Measurements from ENCODE around the gene SLC9A9.

Gene SLC9A9

DNA sequence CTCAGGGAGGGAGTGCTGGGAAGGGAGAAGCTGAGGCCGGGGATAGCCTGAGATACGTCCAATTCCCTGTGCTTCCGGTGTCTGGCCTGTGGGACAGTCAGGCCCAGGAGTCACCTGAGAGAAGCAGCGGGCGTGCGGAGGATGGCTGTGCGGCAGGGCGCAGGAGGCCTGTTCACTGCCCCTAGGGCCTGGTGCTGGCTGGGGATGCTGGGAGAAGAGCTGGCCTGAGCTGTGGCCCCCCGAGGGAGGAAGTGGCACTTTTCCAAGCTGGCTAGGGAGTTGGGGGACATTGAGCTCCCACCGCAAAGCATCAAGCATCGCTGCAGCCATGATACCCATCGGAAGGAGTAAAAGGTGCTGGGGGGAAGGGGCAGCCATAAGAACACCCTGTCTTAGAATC lies 619.9 kb downstream of the SLC9A9 start:
- no peak for DNase-seq

DNA sequence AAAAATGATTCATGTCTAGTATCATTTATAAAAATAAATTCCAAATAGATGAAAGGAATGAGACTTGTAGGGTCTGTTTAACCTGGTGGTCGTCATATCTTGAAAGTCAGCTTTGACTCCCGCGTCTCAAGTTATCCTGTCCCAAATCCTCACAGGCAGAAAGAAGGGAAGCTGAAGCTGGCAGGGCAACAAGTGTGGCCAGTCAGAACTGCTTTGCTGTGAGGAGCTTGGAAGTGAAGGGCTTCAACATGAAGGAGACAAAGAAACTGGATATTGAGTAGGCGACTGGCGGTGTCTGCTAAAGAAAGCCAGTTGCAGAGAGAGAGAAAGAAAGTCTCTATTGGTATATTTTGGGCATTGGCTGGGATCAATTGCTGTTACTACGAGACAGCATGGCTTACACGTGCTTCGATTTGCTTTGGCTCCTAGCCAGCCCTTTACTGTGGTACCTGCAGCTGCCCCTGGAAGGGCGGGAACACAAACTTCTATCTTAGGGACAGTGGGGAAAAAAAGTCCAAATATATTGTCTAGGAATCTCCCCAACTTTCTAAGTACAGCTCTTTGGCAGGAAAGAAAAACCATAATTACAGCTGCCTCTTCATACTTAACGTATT lies 621.5 kb downstream of the SLC9A9 start:
- DNase-seq, result no peak

DNA sequence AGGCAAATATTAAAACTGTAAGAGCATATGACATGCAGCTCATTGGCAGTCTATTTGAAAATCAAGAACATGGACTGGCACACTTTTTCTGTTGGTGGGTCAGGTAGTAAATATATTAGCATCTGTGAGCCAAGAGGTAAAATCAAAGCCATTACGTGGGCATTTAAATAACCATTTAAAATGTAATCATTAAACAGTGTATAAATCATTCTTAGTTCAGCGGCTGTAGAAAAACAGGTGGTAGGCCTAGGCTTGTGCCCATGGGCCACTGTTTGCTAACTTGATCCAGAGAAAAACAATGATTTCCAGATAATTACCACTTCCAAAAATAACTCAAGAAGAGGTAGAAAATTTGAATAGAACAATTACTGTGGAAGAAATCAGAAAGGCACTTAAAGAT lies 623.6 kb downstream of the SLC9A9 start:
- no peak for DNase-seq

DNA sequence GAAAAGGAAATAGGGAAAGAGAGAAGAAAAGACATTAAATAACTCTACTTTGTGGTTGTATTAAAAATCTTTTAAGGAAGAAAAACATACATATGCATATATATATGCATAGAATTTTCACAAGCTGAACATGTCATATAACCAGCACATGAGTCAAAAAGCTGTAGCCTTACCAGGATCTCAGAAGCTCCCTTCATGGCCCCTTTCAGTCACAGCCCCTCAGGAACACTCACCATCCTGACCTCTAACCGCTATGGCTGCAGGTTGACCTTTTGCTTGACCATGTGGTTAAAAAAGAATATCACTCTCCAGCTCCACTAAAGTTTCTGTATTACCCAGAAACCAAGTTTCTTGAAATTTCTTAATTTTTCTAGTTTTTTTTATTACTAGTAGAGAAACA lies 625.3 kb downstream of the SLC9A9 start:
- DNase-seq, result no peak

DNA sequence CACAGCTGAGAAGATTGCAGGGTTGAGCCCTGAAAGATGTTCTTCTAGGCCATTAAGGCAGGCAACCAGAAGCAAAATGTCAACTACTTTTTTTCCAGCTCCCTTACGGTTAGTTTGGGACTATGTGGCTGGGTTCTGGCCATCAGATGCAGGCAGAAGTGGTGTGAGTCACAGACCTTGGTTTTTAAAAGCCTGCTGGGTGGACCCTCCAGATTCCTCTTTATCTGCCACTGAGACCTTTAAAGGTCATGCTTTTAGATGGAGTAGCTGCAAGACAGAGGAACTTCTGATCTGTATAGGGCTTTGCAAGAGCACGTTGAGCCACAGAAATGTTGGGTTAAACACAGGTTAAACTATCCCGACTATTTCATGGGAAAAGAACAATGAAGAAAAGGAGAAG lies 625.8 kb downstream of the SLC9A9 start:
- DNase-seq, result no peak

DNA sequence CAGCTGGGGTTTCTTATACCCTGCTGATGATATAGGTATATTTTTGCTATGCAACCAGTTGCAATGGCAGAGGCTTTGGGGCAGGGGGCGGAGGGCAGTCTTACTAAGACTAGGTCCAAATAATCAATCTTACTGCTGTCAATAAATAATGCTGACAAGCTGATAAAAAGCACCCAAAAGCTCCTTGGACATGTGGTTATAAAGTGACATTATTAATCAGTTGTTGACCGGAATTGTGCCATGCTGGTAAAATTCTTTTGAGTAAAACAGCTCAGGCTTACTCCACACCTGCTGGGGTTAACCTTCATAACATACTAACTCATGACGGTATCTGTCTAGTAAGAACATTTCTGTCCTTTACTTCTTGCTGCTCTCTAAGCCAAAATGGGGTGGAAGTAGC lies 626.8 kb downstream of the SLC9A9 start:
- no peak for DNase-seq

DNA sequence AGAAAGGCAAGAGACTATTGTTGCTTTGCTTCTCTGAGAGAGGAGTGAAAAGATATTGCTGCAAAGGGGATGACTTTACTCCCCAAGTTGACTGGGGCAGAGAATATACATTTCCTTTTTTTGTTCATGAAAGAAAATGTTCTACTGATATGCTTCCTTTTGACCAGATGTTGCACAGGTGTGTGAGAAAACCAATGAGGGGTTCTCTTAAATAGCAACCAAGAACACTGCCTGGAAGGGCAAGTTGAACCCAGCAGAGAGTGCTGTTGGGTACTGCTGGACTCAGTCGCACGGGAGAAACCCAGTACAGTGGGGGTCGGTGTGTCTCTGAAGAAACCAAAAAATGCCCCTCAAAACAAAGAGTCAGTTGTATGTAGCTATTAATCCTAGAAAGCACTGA lies 627.5 kb downstream of the SLC9A9 start:
- no peak for DNase-seq

DNA sequence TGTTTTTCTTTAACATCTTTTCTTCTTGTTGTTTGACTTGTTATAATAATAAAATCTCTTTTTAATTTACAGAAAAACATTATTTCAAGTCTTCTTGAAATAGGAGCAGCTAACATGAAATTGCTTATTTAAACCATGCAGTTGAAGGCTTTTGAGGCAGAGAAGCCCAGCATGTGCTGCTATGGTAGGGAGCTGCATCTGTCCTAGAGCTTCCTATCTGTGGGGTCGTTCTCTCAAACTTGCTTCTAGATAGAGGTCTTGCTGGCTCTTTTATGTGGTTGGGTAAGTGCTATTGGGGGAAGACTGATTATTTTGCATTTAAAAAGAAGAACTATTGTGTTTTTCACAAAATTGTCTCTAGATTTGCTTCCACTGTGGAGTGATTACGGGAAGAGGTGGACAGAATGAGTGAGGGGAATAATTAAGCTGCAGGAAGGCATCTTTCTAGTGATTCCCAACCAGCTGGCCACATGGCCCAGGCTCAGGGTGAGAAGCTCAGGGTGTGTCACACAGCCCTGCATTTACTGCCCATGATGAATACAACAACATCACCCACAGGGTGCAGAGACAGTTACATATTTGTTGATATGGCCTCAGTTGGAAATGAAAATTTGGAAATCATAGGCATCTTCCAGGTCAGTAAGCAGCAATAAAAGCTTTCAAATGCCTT lies 630.0 kb downstream of the SLC9A9 start:
- no peak for DNase-seq

DNA sequence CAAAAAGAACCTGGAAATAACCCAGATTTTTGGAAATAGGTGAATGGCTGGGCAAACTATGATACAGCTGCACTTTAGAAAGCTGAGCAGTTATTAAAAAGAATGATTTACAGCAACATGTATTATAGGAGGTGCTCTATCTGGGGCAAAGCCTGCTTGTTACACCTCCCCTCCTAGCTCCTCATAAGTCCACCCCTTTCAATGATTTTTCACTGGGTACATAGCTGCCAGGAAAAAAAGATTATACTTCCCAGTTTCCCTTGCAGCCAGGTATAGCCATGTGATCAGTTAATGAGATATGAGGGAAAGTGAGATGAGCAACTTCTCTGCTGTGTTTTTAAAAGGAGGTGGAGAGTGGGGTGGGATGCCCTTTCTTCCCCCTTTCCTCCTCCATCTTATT lies 631.0 kb downstream of the SLC9A9 start:
- DNase-seq, result no peak

DNA sequence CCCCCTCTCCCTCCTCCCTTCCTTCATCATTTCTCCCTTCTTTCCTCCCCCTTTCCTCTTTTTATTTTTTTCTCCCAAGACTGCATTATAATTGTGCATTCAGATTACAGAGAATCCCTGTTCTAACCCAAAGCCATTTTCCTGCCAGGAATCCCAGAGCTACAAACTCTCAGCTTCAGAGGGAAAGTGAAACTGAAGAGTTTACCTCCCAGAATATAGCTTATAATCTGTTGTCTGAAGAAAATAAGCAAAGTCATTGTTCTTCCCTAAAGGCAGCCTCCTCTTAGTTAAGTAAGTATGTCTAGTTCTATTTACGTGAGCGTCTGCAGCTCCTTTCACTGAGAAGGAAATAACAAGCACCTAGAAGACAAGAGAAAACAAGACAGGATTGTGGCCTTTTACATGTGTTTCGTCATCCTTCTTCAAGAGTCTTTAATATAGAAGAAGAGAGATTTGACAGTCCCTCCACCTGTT lies 631.5 kb downstream of the SLC9A9 start:
- no peak for DNase-seq

Measured in CD4-positive, alpha-beta T cell treated with Interleukin-17A for 1 hour (primary cell).